HG03060 (cell line): ENCODE measurements around the gene GRM8.

Experiments
- ATAC-seq: cut with Tn5 transposase; IDR thresholded peaks from one replicate; pipeline ENCODE4 v1.9.1; 2021; ENCODE audit warnings: low read depth, moderate number of reproducible peaks; ENCODE audit not compliant: unreplicated experiment

GRM8 gene

DNA sequence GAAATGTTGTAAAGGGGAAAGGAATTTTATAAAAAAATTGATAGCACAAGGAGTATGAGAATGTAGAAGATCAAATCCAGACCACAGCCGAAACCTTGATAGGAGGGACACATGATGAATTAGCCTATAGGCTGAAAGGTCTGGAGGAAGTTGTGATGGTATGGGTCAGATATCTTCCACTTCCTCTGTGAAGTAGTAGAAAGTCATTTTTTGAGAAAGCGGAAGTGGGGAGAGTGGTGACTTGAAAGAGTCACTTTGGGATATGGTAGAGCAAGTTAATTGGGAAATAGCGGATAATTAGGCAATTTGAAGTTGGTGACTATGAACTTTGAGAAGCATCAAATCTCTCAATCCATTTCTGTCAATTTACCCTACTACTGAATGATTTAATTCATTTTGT lies 99.4 kb downstream of the GRM8 start:
- ATAC-seq: no peak

DNA sequence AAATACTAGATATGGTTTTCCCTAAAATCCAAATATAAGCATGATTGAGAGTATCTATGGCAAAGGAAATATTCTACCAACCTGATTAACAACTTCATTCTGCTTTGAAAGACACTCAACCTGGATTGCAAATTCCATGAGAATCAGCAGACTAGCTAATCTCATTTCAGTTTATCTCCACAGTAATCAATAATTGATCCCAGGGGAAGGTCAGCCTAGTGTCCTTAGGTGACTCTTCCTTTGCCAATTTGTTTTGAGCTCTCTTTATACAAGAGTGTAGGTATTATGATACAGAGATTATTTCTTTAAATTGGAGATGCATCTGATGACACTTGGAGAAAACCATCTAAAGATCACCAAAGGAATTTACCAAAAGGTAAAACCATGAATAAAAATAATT lies 100.3 kb downstream of the GRM8 start:
- no peak for ATAC-seq

DNA sequence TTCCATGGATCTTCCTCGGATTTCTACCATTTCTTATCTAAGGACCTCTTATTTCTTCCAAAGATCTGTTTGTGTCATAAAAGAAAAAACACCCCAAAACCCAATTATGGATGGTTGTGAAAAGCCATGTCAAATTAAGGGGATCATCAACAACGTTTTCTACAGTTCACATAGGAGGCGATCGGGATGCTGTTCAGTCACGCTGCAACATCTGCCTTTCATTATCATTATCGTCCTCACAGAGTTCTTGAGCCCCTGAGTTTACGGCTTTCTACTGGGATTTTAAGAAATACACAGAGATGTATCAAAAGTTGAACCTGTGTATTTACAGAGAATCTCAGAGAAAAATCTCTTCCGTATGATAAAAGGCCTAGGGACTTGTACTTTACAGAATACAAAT lies 101.4 kb downstream of the GRM8 start:
- no peak for ATAC-seq

DNA sequence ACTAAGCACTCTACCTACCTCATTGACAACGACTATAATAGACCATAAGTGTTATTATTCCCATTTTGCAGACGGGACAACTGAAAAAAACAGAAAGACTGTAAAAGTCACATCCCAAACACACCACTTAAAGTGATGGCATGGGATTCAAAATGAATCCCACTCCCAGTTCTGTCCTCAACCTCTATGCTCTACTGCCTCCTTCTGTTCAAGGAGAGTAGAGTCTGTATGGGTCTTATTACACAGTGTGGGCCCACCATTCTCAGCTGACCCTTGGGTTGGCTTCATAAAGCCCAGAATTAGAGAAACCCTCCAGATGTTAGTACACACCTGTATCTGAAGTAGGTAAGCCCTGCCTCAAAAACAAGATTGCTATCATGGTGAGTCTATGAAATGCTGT lies 102.2 kb downstream of the GRM8 start:
- ATAC-seq: no peak

DNA sequence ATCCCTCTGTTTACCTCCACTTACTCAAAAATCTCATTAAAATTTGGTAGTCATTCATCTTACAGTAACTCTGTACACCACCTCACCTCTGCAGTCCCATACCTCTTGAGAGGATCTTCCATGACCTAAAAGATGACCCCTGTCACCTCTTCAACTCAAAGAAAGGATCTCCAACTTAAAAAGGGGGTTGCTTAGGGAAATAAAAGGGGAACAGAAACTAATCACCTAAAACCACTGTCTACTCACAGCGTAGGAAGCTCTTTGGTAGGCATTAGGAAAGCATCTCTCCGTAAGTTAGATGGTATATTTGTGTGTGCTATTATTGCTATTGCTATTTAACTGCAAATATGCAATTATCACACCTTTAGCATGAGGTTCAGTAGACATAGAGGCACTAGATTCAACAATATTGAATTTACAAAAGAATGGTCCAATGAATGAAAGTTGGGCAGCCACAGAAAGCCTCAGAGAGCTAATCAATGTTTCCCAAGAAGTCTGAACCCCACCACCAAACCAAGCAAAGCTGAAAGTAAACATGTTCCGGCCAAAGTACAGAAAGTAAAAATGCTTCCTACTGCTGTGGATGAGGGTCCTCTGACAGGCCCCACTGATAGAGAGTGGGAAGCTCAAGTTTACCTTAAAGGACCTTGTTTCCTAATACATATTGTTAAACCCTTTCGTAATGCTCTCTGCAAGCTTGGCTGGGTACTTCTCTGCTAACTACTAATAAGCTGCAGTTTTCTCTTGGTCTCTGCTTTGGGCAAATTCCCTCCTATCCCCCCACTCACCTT lies 105.8 kb downstream of the GRM8 start:
- no peak for ATAC-seq

DNA sequence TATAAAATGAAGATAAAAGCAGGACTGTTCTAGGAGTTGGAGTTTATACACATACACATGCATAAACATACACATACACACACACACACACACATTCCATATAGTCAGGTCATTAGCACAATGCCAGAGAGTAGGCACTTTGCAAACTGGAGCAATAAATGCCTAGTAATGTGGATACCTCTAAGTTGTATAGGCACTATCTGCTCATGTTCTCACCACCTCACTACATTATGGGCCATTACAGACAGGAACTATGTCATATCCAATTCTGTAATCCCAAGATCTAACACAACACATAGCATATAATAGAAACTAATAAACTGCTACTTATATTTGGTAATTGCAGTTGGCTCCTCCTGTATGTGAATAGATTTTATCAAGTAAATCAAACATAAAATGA lies 115.6 kb downstream of the GRM8 start:
- no peak for ATAC-seq

DNA sequence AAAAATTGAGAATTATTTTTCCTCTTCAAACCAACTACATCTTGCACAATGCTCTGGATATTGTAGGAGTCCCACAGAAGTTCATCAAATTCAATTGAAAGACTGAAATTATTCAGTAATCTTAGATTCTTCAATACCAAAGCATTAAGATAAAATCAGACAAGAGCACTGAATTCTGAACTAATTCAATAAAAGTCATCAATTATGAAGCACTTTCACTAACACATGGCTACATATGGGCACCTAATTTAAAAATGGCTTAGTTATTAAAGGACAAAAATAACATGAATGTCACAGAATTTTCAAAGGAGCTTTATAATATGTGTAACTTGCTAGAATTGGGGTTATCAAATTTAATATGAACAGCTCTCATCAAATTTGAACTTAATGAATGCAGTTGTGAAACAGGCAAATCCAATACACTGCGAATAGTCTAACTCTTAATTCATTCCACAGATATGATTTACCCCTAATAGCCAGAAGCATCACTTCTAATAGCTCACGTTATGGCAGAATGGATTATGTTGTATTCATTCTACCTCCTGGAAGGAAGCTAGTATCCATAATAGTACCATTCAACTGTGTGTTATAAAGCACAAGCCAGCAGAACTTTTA lies 116.8 kb downstream of the GRM8 start:
- no peak for ATAC-seq

DNA sequence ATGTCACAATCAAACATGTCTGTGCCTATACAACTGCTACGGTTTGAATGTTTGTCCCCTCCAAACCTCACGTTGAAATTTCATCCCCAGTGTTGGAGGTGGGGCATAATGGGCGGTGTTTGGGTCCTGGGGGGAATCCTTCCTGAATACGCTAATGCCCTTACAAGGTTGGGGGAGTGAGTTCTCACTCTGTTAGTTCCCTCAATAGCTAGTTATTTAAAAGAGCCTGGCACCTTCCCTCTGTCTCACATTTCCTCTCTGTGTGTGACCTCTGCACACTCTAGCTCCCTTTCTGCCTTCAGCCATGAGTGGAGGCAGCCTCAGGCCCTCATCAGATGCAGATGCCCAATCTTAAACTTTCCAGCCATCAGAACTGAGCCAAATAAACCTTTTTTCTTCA lies 129.5 kb downstream of the GRM8 start:
- ATAC-seq: no peak

DNA sequence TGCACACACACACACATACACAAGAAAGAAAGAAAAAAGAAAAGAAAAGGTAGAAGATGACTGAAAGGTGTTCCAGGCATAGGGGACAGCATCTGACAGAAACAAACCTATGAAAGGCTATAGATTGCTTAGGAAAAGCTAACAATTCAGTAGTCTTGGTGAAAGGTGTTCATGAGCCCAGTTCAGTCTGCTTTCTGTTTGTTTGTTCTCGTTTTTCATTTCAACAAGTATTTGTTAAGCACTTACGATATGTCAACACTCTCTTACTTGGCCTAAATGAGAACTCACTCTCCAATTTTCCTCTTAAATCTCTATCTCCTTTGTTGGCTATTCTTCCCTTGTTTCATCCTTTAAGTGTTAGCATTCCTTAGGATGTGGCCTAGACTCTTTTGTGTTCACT lies 133.2 kb downstream of the GRM8 start:
- no peak for ATAC-seq

DNA sequence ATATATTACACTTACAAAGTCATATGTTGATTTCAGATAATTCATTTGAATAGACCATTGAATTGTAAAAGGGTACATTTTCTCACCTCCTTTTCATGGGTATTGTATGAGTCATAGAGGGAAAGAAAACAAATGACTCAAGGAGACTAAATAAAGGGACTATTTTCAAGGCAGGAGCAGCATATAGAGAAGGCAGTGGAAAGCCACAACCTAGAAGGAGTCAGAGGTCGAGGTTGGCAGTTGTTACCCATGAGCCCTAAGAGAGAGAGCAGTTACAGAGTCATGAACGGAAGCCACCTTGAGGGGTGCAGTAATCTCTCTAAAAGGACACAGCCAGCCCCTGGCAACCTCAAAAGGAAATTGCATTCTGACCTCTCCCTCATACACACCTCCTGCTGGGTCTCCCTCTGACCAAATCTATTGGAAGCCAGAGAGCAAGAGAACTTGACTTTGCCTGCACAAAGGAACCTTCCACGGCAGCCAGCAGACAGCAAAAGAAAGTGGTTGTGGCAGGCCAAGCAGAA lies 137.9 kb downstream of the GRM8 start:
- ATAC-seq: no peak

DNA sequence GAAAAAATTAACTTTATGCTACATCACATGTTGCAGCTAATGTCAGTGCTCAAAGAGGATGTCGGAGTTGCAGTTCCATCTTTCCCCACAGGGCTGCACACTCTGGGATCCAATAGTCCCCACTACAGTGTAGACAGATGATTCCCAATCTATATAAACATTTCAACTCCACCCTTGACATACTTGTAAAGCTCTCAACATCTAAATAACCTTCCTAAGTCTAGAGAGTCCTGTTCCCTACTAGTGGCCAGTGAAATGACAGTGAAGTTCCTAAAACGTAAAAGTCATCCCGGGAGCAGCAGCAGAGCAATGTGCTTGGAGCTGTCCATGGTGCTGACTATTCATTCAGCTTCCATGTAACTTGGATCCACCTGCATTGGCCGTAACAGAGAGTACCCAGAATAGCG lies 145.1 kb downstream of the GRM8 start:
- peak; percentile 70 for ATAC-seq

DNA sequence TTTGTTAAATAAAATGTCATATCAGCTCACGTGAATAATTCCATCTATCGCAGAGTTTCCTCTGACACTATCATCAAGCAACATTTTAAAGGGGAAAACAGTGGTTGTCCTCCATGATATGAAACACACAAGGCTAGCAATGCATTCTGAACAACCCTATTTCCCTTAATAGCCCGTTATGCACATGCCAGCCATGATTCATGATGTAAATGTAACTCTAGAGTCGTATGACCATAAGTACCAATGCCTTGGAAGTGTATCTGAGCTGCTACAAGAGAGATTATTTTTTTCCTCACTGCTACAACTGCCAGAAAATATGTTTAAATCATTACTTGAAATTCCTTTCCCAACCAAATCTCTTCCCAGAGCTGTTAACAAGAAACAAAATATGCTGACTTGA lies 159.4 kb downstream of the GRM8 start:
- no peak for ATAC-seq

DNA sequence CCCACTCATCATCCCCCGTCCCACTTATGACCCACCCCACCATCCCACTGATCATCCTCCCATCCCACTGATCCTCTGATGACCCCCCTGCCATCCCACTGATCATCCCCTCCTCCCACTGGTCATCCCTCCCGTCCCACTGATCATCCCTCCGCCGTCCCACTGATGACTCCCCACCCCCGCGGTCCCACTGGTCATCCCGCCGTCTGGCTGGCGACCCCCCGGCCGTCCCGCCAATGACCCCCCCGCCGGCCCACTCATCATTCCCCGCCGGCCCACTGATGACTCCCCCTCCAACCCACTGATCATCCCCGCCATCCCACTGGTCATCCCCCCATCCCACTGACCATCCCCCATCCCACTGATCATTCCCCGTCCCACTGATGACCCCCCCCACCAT lies 161.1 kb downstream of the GRM8 start:
- no peak for ATAC-seq

DNA sequence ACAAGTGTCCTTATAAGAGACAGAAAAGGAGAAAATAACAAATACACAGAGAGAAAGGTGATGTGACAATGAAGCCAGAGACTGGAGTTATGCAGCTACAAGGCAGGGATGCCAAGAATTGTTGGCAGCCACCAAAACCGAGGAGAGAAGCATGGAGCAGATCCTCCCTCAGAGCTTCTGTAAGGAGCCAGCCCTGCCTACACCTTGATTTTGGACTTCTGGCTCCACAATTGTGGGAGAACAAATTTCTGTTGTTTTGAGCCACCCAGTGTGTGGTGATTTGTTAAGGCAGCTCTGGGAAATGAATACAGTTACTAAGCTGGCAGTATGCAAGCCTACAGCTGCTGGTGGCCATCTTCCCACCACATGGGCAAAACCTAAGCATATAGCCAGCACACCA lies 163.6 kb downstream of the GRM8 start:
- no peak for ATAC-seq

DNA sequence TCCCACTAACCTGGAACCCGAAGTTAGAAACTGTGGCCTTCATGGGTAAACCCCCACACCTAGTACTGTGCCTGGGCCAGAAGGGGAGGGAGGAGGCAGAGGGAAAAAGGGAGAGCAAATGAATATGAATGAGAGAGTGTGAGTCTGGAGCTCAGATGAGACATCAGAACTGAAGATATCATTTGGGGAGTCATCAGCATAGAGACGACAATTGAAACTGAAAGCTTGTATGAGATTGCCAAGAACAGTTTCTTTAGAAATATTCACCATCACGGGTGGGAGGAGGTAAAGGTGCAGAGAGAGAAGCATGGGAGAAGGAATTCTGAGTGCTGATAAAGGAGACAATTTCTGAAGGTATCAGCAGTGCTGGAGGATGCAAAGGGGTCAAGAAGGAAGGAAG lies 171.2 kb downstream of the GRM8 start:
- ATAC-seq: no peak

DNA sequence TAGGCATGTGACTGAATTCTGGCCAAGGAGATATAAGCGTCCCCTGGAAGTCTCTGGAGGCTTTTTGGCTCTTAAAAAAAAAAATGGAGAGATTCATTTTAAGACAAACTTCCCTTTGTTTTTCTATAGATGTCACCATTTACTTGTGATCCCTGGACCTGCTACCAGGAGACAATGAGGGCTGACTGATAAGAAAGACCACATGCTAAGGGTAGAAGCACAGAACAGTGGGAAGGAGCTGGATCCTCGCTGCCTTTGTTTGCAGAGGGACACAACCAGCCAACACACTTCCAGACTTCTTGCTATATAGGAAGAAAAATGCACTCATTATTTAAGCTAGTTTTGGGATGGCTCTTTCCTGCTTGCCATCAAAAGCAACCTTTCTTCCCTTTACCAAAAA lies 172.2 kb downstream of the GRM8 start:
- no peak for ATAC-seq

DNA sequence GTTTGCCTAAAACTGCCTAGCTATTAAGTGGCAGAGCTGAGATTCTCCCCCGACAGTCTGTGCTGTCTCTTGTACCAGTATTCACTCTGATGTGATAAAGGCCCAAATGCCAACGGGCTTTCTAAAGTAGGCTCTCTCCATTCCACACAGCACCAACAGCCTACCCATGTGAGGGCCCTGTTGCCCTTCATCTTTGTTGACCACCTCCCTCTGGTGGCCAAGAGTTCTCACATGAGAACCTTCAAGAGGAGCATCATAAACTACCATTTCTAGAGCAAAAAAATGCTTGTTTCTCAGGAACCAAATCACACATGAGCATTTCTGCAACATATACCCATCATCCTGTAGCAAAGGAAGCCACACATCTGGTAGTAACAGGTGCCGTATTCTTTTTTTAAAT lies 185.8 kb downstream of the GRM8 start:
- no peak for ATAC-seq

DNA sequence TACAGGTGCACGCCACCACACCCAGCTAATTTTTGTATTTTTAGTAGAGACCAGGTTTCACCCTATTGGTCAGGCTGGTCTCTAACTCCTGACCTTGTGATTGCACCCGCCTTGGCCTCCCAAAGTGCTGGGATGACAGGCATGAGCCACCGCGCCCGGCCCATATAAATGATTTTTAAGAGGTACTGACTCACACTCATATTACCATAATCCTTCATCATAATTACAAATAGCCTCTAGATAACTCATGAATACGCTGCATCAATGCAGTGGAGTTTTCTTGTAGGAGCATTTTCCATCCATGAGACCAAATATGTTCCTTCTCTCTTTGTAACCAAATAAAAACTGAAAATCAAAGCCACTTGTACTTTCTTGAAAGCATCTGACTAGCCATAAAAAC lies 193.3 kb downstream of the GRM8 start:
- ATAC-seq: no peak

DNA sequence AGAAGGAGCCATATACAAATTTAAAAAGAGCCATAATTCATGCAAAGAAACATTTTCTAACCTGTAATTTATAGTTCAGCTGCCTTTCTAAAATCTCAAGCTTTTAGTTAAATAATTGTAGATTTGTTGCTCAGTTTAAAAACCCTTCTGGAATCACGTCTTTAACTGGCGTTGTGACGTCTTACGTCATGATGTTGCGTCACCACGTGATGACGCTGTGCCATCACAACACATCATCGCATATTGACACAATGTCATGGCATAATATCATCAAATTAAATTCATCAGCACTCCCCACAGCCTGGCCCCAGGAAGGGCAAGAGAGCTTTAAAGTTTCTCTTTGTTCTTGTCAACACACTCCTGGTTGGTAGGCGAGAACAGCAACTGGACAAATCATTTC lies 194.8 kb downstream of the GRM8 start:
- ATAC-seq: no peak

DNA sequence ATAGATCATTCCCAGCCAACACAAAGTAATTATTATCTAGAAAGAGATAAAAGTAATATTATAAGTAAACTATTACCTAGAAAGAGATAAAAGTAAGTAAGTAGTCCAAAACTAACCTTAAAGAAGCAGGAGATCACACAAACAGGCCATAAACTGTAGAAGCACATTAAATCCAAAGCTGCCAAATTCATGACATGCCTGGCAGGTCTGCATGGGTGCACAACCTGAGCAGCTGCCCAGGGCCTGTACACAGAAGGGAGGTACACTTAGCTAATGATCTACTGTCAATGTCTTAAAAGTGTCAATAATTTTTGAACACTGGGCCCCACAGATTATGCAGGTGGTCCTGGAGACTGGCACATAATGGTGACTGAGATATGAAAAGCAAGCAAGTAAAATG lies 196.5 kb downstream of the GRM8 start:
- no peak for ATAC-seq

DNA sequence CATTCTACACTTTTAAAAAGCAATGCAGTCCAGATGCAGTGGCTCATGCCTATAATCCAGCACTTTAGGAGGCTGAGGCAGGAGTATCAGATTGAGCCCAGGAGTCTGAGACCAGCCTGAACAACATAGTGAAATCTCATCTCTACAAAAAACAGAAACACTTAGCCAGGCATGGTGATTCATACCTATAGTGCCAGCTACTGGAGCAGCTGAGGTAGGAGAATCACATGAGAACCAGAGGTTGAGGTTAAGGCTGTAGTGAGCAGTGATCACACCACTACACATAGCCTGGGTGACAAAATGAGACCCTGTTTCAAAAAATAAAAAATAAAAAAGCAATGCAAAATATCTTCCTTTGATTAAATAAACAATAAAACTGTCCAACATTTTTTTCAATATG lies 205.2 kb downstream of the GRM8 start:
- no peak for ATAC-seq
